GM21825 (cell line): Measurements from ENCODE around the gene IRF2BPL.

Source experiments
- ATAC-seq: cut with Tn5 transposase; IDR thresholded peaks from one replicate; pipeline ENCODE4 v1.9.1; 2021; ENCODE audit warnings: mild to moderate bottlenecking, moderate library complexity; ENCODE audit not compliant: unreplicated experiment

The IRF2BPL gene

GRCh38 chr14:77055306-77055705 lies 26.8 kb upstream of the IRF2BPL start:
- no peak for ATAC-seq

GRCh38 chr14:77053046-77053841 lies 24.7 kb upstream of the IRF2BPL start:
- peak; percentile 69 for ATAC-seq

- no peak for ATAC-seq
These were observed 24.0 kb upstream of the IRF2BPL start for GRCh38 chr14:77052281-77053044.

- no peak for ATAC-seq
These were observed 22.6 kb upstream of the IRF2BPL start for GRCh38 chr14:77051116-77051515.

GRCh38 chr14:77046721-77047120 lies 18.2 kb upstream of the IRF2BPL start:
- no peak for ATAC-seq

- no peak for ATAC-seq
These were observed 17.0 kb upstream of the IRF2BPL start for GRCh38 chr14:77045238-77046162.

- no peak for ATAC-seq
These were observed 16.3 kb upstream of the IRF2BPL start for GRCh38 chr14:77044783-77045237.

GRCh38 chr14:77043984-77044485 lies 15.5 kb upstream of the IRF2BPL start:
- ATAC-seq, result no peak

GRCh38 chr14:77043177-77043983 lies 14.9 kb upstream of the IRF2BPL start:
- no peak for ATAC-seq

GRCh38 chr14:77041881-77042545 lies 13.5 kb upstream of the IRF2BPL start:
- no peak for ATAC-seq

- no peak for ATAC-seq
These were observed 12.5 kb upstream of the IRF2BPL start for GRCh38 chr14:77040741-77041653.

GRCh38 chr14:77040059-77040740 lies 11.7 kb upstream of the IRF2BPL start:
- ATAC-seq, result peak; percentile 48

- ATAC-seq, result no peak
These were observed 11.0 kb upstream of the IRF2BPL start for GRCh38 chr14:77039285-77040058.

- ATAC-seq, result no peak
These were observed 9.5 kb upstream of the IRF2BPL start for GRCh38 chr14:77037938-77038568.

GRCh38 chr14:77037215-77037937 lies 8.9 kb upstream of the IRF2BPL start:
- no peak for ATAC-seq
